ENCODE measurements around the gene SPATS2.
A peak's percentile ranks its signal among the peaks of the same experiment; 100 is the strongest.
"Not testable (repeated sequence)": the region's sequence is repeated elsewhere in the genome, so short reads cannot be mapped to it uniquely, and the experiment has no call there.

Gene SPATS2

GRCh38 chr12:49525942-49526341, 158.7 kb downstream of the SPATS2 start:
- DNase-seq = no peak

GRCh38 chr12:49527361-49528130, 160.3 kb downstream of the SPATS2 start:
- DNase-seq = peak; percentile 73

GRCh38 chr12:49529414-49529813, 162.2 kb downstream of the SPATS2 start:
- no peak for DNase-seq

GRCh38 chr12:49531745-49532144, 164.5 kb downstream of the SPATS2 start:
- no peak for DNase-seq

- no peak for DNase-seq
Observed at GRCh38 chr12:49533331-49533730, 166.1 kb downstream of the SPATS2 start.

- not testable (repeated sequence) for DNase-seq
Observed at GRCh38 chr12:49534122-49534521, 166.9 kb downstream of the SPATS2 start.

GRCh38 chr12:49534731-49535278, 167.5 kb downstream of the SPATS2 start:
- DNase-seq = no peak

GRCh38 chr12:49535921-49536525, 168.8 kb downstream of the SPATS2 start:
- peak; percentile 51 for DNase-seq

GRCh38 chr12:49536526-49537071, 169.3 kb downstream of the SPATS2 start:
- DNase-seq = no peak

- no peak for DNase-seq
Observed at GRCh38 chr12:49537231-49537751, 170.0 kb downstream of the SPATS2 start.

GRCh38 chr12:49537752-49538509, 170.7 kb downstream of the SPATS2 start:
- DNase-seq = no peak

- DNase-seq = no peak
Observed at GRCh38 chr12:49538510-49539403, 171.5 kb downstream of the SPATS2 start, which contains the start of gene KCNH3. Gene KCNH3, plus strand, starts transcription at chr12:49539030. Its CDS starts 387 bp downstream, at chr12:49539417.

GRCh38 chr12:49539406-49540228, 172.4 kb downstream of the SPATS2 start:
- DNase-seq = no peak

- no peak for DNase-seq
Observed at GRCh38 chr12:49540229-49541139, 173.2 kb downstream of the SPATS2 start.

GRCh38 chr12:49541140-49541861, 174.0 kb downstream of the SPATS2 start:
- no peak for DNase-seq

- DNase-seq = no peak
Observed at GRCh38 chr12:49541911-49542505, 174.7 kb downstream of the SPATS2 start.

- no peak for DNase-seq
Observed at GRCh38 chr12:49542592-49543160, 175.4 kb downstream of the SPATS2 start.
